Measurements from ENCODE around the gene ARMH4. TPM values are rescaled to one million over a fixed set of nuclear protein-coding genes. Genes with fewer than 3 reads are reported as not detected.

ARMH4 gene
- total and polyA plus RNA-seq, 8 donors = 0.40 to 14.3 (median 1.9) TPM; not detected in 1

DNA sequence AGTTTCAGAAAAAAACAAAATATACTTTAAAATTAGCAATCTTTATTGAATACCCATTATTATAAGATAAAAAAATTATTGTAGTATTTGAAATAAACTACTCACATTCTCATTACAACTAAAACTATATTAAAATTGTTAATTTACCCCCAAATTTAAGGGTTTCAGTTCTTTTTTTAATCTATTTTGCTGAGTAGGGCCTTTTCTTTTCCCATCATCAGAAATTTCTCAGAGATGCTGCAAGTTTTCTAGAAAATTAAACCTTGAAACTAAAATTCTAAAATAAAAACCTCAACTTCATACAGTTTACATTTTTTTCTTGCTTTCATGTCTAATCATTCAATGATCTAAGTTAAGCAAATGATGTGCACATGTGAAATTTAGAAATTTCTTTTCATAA, 10.1 kb downstream of the ARMH4 start:
- Histone ChIP-seq H3K4me1 (no peaks in the 10 kb centered on the region), H3K27ac (no peak overlapping the region), H3K36me3 (peaks cover 0 to 5% (median 0%) of the 10 kb centered on the region in 4 donors), H3K9me3 (no peaks in the 10 kb centered on the region), H3K27me3 (no peaks in the 10 kb centered on the region), H3K4me3 (no peak overlapping the region)
- intact Hi-C loops (cut with DNase I; ENCODE audit: low total_unique reads) = no loop called here
- no peak for DNase-seq
- TF ChIP-seq EP300 (IDR thresholded peaks at IDR 0.05) (no peak), POLR2AphosphoS5 (IDR thresholded peaks at IDR 0.05) (no peak), POLR2A (IDR thresholded peaks at IDR 0.05) (no peak)
- TF ChIP-seq, protein P1, sequence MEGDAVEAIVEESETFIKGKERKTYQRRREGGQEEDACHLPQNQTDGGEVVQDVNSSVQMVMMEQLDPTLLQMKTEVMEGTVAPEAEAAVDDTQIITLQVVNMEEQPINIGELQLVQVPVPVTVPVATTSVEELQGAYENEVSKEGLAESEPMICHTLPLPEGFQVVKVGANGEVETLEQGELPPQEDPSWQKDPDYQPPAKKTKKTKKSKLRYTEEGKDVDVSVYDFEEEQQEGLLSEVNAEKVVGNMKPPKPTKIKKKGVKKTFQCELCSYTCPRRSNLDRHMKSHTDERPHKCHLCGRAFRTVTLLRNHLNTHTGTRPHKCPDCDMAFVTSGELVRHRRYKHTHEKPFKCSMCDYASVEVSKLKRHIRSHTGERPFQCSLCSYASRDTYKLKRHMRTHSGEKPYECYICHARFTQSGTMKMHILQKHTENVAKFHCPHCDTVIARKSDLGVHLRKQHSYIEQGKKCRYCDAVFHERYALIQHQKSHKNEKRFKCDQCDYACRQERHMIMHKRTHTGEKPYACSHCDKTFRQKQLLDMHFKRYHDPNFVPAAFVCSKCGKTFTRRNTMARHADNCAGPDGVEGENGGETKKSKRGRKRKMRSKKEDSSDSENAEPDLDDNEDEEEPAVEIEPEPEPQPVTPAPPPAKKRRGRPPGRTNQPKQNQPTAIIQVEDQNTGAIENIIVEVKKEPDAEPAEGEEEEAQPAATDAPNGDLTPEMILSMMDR (IDR thresholded peaks at IDR 0.05) = no peak

DNA sequence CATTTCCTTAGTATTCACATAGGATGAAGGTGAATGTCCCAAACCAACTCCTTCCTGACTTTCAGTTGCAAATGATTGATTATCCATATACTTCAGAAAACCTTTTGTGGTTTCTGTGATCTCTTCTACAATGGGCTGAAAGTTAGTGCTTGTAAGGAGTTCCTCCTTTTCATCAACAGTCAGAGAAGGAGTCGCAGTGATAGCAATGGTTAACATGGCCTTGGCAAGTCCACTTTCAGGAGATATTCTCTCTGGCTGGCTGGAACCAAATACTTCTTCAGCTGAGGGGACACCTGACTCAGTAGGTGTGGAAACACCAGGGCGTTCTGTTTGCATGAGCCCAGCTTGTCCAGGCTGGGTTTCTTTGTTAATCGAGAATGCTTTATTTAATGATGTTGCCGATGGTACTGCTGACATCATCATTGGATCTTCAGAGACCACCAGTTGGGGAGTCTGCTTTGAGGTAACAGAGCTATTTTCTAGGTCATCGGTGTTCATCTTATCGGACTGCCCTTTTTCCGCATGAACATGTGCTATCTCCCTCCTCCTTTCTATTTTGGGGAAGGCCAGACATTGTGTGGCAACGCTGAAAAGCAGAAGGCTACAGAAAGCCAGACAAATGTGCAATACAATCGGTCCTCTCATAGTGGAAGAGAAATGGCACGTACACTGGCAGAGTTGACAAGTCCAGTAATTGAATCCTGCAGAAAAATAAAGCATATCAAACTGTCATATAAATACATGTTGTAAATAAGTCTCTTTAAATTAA, 13.1 kb downstream of the ARMH4 start:
- H3K27me3 ChIP-seq = no peaks in the 10 kb centered on the region
- TF ChIP-seq POLR2A (IDR thresholded peaks at IDR 0.05) (no peak), POLR2AphosphoS5 (IDR thresholded peaks at IDR 0.05) (no peak), EP300 (IDR thresholded peaks at IDR 0.05) (no peak)
- TF ChIP-seq, protein P1 (IDR thresholded peaks at IDR 0.05) = no peak
- H3K4me1 ChIP-seq = no peaks in the 10 kb centered on the region
- H3K27ac ChIP-seq = no peak overlapping the region
- intact Hi-C loops (cut with DNase I; ENCODE audit: low total_unique reads) = no loop called here
- 82 to 87% (median 84%) methylated on average over 10 of the region's 10 CpGs for WGBS, 5 donors
- H3K9me3 ChIP-seq = no peaks in the 10 kb centered on the region
- peak in 1 of 2 donors; percentile 7 for DNase-seq
- H3K36me3 ChIP-seq = peaks cover 0 to 5% (median 0%) of the 10 kb centered on the region in 4 donors
- H3K4me3 ChIP-seq = no peak overlapping the region

DNA sequence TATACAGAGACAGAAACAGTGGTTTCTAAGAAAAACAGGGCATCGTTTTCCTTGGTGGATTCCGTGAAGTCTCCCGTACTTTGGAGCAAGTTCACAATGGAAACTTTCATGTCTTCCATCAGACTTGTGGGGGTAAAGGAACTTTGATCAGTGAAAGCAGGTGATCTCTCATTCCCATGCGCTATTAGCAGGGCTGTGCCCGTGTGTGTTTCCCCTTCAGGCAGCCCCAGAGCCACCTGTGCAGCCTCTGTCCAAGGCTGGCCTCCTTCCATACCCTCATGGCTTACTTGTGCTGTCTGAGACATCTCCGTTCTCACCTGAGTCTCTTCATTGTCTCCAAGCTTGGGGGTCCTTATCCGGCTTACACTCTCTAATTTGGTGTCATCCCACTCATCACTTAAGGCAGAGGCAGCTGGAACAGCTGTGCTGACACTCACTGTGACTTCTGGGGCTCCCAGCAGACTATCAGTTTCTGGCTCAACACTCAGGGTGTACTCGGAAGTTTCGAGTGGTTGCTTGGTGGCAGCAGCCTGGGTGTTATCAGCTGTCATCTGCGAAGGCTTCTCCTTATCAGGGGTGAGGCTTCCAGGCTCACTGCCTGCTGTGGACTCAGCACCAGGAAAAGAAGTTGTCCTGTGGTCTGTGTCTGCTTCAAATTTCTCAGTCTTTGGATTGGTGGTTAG, 13.8 kb downstream of the ARMH4 start:
- TF ChIP-seq POLR2AphosphoS5 (IDR thresholded peaks at IDR 0.05) (no peak), POLR2A (IDR thresholded peaks at IDR 0.05) (no peak), EP300 (IDR thresholded peaks at IDR 0.05) (no peak)
- TF ChIP-seq, protein P1 (IDR thresholded peaks at IDR 0.05) = no peak
- no peak overlapping the region for H3K4me3 ChIP-seq
- 70 to 78% (median 73%) methylated on average over 10 of the region's 10 CpGs for WGBS, 5 donors
- intact Hi-C loops (cut with DNase I; ENCODE audit: low total_unique reads) = no loop called here
- peak in 1 of 2 donors; percentile 12 for DNase-seq
- no peaks in the 10 kb centered on the region for H3K27me3 ChIP-seq
- peaks cover 0 to 5% (median 0%) of the 10 kb centered on the region in 4 donors for H3K36me3 ChIP-seq
- no peaks in the 10 kb centered on the region for H3K9me3 ChIP-seq
- H3K27ac ChIP-seq = no peak overlapping the region
- H3K4me1 ChIP-seq = no peaks in the 10 kb centered on the region

DNA sequence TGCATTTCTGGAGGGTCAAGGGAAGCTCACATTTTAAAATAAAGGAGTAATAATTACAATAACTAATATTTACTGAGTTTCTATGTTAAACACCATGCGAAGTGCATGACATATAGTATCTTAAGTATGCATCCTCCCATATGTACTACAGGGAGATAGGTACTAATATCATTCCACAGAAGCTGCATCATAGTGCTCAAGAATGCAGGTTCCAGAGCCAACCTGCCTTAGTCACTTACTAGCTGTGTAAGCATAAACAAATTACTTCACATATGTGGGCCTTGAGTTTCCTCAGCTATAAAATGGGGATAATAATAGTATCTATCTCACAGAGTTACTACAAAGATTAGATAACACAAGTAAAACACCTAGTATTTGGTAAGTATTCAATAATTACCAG, 18.3 kb downstream of the ARMH4 start:
- Histone ChIP-seq H3K36me3 (peaks cover 0 to 5% (median 0%) of the 10 kb centered on the region in 4 donors), H3K27me3 (no peaks in the 10 kb centered on the region), H3K27ac (no peak overlapping the region), H3K4me1 (no peaks in the 10 kb centered on the region), H3K4me3 (no peak overlapping the region), H3K9me3 (no peaks in the 10 kb centered on the region)
- DNase-seq = no peak
- WGBS, 5 donors = 65 to 87% (median 76%) methylated on average over 1 of the region's 1 CpG
- intact Hi-C loops (cut with DNase I; ENCODE audit: low total_unique reads) = no loop called here
- no peak for TF ChIP-seq EP300 (IDR thresholded peaks at IDR 0.05)
- TF ChIP-seq POLR2A (IDR thresholded peaks at IDR 0.05) = no peak
- TF ChIP-seq, protein P1 (IDR thresholded peaks at IDR 0.05) = no peak
- TF ChIP-seq POLR2AphosphoS5 (IDR thresholded peaks at IDR 0.05) = no peak

All from stomach (tissue), 9 donors.